Stimulated activated CD8-positive, alpha-beta memory T cell treated with anti-CD3 and anti-CD28 coated beads, Interleukin-15, amount 100 ng/mL, for 1 hour (primary cell): ENCODE measurements around the gene NSFL1C.

Experiments
- DNase-seq: peaks from one replicate; pipeline ENCODE4 v3.0.0-alpha.2; 2020; ENCODE audit warnings: low read depth

The NSFL1C gene

GRCh38 chr20:1484438-1485116, 17.9 kb upstream of the NSFL1C start:
- DNase-seq: no peak

- DNase-seq: no peak
These were observed 13.4 kb upstream of the NSFL1C start for GRCh38 chr20:1479831-1480595.

GRCh38 chr20:1478566-1478965, 11.9 kb upstream of the NSFL1C start:
- DNase-seq: no peak

- no peak for DNase-seq
These were observed 11.3 kb upstream of the NSFL1C start for GRCh38 chr20:1477896-1478490.

- DNase-seq: no peak
These were observed 8.4 kb upstream of the NSFL1C start for GRCh38 chr20:1474817-1475603.

GRCh38 chr20:1474325-1474724, 7.7 kb upstream of the NSFL1C start:
- no peak for DNase-seq

GRCh38 chr20:1473246-1474220, 6.9 kb upstream of the NSFL1C start:
- no peak for DNase-seq

GRCh38 chr20:1472556-1473245, 6.1 kb upstream of the NSFL1C start:
- no peak for DNase-seq

GRCh38 chr20:1471242-1471641, 4.6 kb upstream of the NSFL1C start:
- no peak for DNase-seq

GRCh38 chr20:1469925-1470571, 3.4 kb upstream of the NSFL1C start:
- DNase-seq: no peak

GRCh38 chr20:1469306-1469905, 2.8 kb upstream of the NSFL1C start:
- no peak for DNase-seq

GRCh38 chr20:1468117-1468624, 1.5 kb upstream of the NSFL1C start:
- DNase-seq: no peak

GRCh38 chr20:1467355-1468116, 887 bp upstream of the NSFL1C start:
- DNase-seq: no peak

GRCh38 chr20:1467082-1467354, 369 bp upstream of the NSFL1C start:
- no peak for DNase-seq

- DNase-seq: no peak
These were observed 1.0 kb downstream of the NSFL1C start for GRCh38 chr20:1465470-1466210.

GRCh38 chr20:1463971-1464570, 2.6 kb downstream of the NSFL1C start:
- DNase-seq: no peak

GRCh38 chr20:1462834-1463233, 3.8 kb downstream of the NSFL1C start:
- DNase-seq: no peak

GRCh38 chr20:1462001-1462400, 4.6 kb downstream of the NSFL1C start:
- no peak for DNase-seq
